Peyer's patch (tissue), 4 donors: ENCODE results near the gene MPHOSPH10.

Source experiments
- CTCF ChIP-seq, 6 experiments: fragments of 450-650 bp in 4 of 6; fragments of 200-600 bp in 2 of 6; sonication (generic) in 1 of 6; IDR thresholded peaks; one replicate each; pipeline ENCODE4 v1.5.1; 2017 to 2019; ENCODE audit warnings: antibody characterized with exemption in 6 of 6, mild to moderate bottlenecking in 3 of 6, moderate library complexity in 1 of 6
- POLR2A ChIP-seq, 2 donors: fragments of 450-650 bp; IDR thresholded peaks; one replicate each; pipeline ENCODE4 v1.5.1; 2017; ENCODE audit warnings: antibody characterized with exemption in 2 of 2, mild to moderate bottlenecking in 2 of 2, moderate library complexity in 2 of 2

- TF ChIP-seq CTCF (IDR thresholded peaks at IDR 0.05) (no peak), POLR2A (IDR thresholded peaks at IDR 0.05) (no peak)
These were observed 43.8 kb downstream of the MPHOSPH10 start for GRCh38 chr2:71174207-71174606.
